MV-4-11 (cell line): ENCODE measurements around the gene NFAT5.

Experiments used
- DNase-seq: peaks from one replicate; lab custom pipeline; 2025; lab: John Stamatoyannopoulos, UW

The NFAT5 gene

GRCh38 chr16:69741951-69742904 is 176.5 kb downstream of the NFAT5 start:
- DNase-seq = no peak

DNA sequence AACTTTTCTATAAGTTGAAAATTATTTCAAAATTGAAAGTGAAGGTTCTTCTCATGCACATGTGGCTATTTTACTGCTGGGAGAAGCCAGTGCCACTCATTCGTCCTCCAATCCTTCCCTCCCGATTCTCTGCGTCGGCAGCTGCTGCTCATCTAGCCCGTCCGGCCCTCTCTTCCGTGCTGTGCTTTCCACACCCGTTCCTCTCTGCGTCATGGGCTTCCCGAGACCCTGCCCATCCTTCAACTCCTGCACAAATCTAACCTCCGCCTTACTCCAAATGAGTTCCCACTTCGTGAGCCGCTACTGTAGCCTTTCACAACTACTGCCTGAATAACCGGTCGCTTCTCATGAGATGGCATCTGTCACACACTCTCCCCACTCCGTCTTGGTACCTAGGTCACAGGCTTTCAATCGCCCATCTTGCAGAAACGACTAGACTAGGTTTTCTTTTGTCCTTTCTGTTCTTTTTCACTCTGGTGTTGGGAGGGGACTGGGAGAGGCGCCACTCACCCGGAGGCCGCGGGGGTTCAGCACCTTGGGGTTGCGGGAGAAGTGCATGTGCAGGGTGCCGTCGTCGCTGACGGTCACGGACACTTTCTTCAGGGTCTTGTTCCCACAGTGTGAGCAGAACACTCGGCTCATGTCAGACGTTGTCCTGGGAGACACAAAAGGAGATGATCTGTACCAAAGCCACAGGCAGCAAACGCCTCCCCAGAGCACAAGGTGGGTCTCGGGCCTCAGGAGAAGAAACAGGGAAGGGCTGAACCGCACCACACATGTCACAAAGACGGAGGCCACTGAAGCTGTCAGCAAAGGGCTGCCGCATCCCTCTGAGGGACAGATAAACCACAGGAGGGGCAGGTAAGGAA is 178.8 kb downstream of the NFAT5 start:
- DNase-seq = no peak

DNA sequence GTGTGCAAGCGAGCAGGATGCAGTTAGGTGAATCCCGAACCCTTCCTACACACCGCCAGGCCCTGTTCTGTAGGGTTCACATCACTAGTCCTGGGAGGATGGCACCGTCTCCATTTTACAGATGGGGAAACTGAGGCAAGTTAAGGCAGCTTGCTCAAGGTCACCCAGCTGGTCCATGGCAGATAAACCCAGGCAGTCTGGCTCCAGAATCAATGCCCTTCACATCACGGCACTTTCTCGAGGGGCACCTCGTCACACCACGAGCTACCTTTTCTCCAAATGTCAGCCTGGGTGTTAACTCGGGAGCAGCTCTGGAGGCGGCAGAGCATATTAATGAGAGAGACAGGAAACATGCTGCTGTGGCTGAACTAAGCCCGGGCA is 179.5 kb downstream of the NFAT5 start:
- DNase-seq = no peak

- no peak for DNase-seq
Observed at GRCh38 chr16:69745959-69746358, 180.2 kb downstream of the NFAT5 start.

DNA sequence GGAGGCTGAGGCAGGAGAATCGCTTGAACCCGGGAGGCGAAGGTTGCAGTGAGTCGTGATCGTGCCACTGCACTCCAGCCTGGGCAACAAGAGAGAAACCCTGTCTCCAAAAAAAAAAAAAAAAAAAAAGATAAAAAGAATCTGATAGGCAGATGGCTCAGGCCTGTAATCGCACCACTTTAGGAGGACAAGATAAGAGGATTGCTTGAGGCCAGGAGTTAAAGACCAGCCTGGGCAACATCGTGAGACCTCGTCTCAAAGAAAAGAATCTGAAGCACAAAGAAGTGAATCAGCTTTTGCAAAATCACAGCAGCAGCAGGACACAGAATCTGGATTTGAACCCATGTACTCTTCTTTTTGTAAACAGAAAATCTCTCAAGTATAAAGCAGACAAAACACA is 181.3 kb downstream of the NFAT5 start:
- DNase-seq = no peak

- DNase-seq = no peak
Observed at GRCh38 chr16:69748694-69749345, 183.1 kb downstream of the NFAT5 start.

DNA sequence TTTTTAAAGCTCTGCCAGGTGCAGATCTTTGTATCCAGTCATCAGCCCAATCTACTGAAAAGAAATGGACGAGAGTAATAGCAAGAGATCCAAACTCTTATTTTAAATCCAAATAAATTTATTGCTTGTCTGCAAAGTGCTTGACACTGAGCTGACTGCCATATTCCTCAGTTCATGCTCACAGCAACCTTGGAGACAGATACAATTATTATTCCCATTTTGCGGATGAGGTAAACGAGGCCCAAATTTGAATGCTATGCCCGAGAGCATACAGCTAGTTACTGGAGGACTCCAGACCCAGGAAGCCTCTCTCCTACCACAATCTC is 188.3 kb downstream of the NFAT5 start:
- no peak for DNase-seq
